Ectodermal cell (in vitro differentiated cells): ENCODE data around the gene HLCS.
A peak's percentile ranks its signal among the peaks of the same experiment; 100 is the strongest.

Experiments
- H3K27ac ChIP-seq: 2 replicates; pipeline ENCODE4 v1.7.0; 2013; ENCODE audit warnings: mild to moderate bottlenecking, low read depth, low read length; ENCODE audit not compliant: insufficient read depth, poor library complexity, severe bottlenecking
- H3K27me3 ChIP-seq: 2 replicates; pipeline ENCODE4 v1.7.0; 2013; ENCODE audit warnings: mild to moderate bottlenecking, low read length; ENCODE audit not compliant: insufficient read depth, control insufficient read depth, poor library complexity, severe bottlenecking
- H3K36me3 ChIP-seq: one replicate; pipeline ENCODE4 v1.7.0; 2013; ENCODE audit warnings: low read length; ENCODE audit not compliant: control insufficient read depth, insufficient read depth
- H3K4me1 ChIP-seq: one replicate; pipeline ENCODE4 v1.7.0; 2013; ENCODE audit warnings: low read length; ENCODE audit not compliant: control insufficient read depth, insufficient read depth
- H3K4me3 ChIP-seq: 2 replicates; pipeline ENCODE4 v1.7.0; 2013; ENCODE audit warnings: low read depth, low read length, control low read depth; ENCODE audit not compliant: insufficient read depth
- H3K9me3 ChIP-seq: 2 replicates; pipeline ENCODE4 v1.7.0; 2013; ENCODE audit warnings: mild to moderate bottlenecking, low read length, moderate library complexity; ENCODE audit not compliant: control insufficient read depth
- WGBS, 2 experiments: methylation state at CpG; one replicate each; pipeline ENCODE4 v1.1.7; 2013; ENCODE audit warnings: missing lambda C conversion rate in 2 of 2; 5-methylcytosine and 5-hydroxymethylcytosine counted together

Gene HLCS

DNA sequence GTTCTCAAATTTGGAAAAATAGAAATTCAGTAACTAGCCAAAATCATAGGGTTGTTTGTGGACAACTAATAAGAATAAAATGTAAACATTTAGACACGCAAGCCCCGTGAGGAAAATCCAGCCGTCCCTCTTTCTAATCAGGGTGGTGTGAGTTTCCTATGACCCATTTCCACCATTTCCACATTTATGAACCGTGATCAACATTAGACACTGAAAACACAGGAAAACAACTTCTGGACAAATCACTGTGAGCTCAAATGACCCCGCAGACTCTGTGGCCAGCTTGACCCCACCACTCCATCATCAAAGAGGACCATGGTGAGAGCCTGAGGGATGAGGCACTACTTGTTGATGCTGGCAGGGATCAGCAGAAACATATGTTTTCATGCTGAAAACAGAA is 166.6 kb downstream of the HLCS start:
- no peaks in the 10 kb centered on the region for H3K4me1 ChIP-seq
- WGBS, 2 experiments: 90 to 96% methylated on average over 5 of the region's 5 CpGs
- no peak overlapping the region for H3K27ac ChIP-seq
- H3K4me3 ChIP-seq: no peak overlapping the region
- H3K9me3 ChIP-seq: peaks cover 6% of the 10 kb centered on the region
- H3K27me3 ChIP-seq: no peaks in the 10 kb centered on the region
- H3K36me3 ChIP-seq: no peaks in the 10 kb centered on the region

DNA sequence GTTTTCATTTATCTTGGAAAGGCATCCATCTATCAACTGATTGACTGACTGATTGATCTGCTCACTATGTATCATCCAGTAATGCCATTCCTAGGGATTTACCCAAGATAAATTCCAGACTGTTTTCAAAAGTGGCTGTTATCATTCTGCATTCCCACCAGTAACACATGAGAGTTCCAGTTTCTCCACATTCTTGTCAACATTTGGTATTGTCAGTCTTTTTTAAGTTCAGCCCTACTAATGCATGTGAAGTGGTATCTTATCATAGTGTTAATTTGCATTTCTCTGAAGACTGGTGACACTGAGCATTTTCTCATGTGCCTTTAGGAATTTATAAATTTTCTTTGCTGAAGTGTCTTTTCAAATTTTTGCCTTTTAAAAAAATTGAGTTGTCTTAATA is 168.0 kb downstream of the HLCS start:
- Histone ChIP-seq H3K4me3 (no peak overlapping the region), H3K9me3 (peaks cover 6% of the 10 kb centered on the region), H3K36me3 (no peaks in the 10 kb centered on the region), H3K27ac (no peak overlapping the region), H3K4me1 (no peaks in the 10 kb centered on the region), H3K27me3 (no peaks in the 10 kb centered on the region)

DNA sequence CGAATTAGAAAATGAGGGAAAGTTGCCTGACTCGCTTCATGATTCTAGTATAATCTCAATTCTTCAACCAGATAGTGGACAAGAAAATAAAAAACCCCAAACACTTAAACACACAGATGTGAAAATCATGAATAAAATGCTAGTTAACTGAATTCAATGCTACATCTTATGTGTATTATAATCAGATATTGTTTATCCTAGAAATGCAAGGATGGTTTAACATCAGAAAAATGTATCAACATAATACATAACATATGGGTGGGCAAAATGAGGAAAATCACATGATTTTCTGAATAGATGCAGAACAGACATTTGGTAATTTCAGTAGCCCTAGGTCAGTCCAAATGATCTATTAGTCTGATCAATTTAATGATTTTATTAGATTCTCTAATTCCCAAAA is 170.4 kb downstream of the HLCS start:
- Histone ChIP-seq H3K9me3 (peaks cover 6% of the 10 kb centered on the region), H3K4me3 (no peak overlapping the region), H3K4me1 (peaks cover 12% of the 10 kb centered on the region), H3K27ac (no peak overlapping the region), H3K36me3 (no peaks in the 10 kb centered on the region), H3K27me3 (no peaks in the 10 kb centered on the region)
- WGBS, 2 experiments: 95 to 100% methylated on average over 2 of the region's 2 CpGs

DNA sequence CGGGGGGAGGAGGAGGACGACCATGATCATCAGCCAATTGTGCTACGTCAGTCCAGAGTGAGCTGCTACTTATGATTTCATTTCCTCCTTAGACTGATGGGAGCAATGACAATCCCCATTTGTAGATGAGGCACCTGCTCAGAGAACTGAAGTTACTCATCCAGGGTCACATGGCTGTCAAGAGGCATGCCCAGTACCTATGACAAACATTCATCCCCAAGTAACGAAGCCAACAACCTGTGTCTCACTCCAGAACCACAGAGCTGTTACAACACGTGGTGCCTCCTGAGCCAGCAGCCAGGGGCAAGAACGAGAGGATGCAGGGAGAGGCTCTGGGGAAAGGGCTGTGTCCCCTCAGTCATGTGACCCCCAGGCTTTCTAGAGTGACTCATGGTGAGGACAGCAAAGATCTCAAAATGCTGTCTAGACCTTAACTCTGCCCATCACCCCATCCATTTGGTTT is 173.9 kb downstream of the HLCS start:
- 72% methylated on average over 6 of the region's 6 CpGs for WGBS, 2 experiments
- no peak overlapping the region for H3K4me3 ChIP-seq
- H3K36me3 ChIP-seq: no peaks in the 10 kb centered on the region
- H3K27ac ChIP-seq: no peak overlapping the region
- H3K27me3 ChIP-seq: no peaks in the 10 kb centered on the region
- peaks cover 17% of the 10 kb centered on the region for H3K4me1 ChIP-seq
- H3K9me3 ChIP-seq: no peaks in the 10 kb centered on the region

DNA sequence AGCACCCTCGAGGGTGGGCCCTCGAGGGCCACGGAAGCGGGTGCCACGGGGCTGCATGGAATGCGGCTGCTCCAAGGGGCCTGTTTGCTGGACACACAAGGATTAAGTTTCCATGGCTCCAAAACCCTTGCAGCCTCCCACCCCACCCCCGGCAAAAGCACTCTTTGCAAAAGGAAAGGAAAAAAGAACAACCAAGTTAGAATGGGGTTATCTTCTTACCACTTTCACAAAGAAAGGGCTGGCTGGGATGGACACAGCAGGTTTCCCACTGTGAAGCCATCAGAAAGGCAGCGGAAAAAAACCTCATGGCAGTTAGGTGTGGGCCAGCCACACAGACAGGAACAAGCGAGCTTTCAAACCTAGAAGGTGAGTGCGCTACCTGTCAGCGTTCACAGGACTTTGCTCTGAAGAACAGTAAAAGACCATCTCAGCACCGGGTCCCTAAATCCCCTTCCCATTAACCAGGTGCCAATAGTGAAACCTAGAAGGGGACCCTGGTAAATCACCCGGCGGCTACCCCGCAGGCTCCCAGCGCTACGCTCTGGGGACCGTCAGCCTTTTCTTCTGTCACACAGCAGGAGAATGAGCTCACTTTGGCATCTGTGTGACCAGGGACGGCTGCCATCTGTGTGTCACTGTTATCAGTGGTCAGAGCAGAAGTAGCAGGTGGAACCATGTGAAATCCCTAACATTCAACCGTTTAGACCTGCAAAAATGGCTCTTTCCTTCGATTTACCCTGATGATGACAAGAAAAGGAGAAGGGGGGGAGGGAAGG is 174.6 kb downstream of the HLCS start:
- Histone ChIP-seq H3K27ac (peak overlapping the region; percentile 69), H3K4me1 (peaks cover 17% of the 10 kb centered on the region), H3K9me3 (no peaks in the 10 kb centered on the region), H3K4me3 (no peak overlapping the region), H3K36me3 (no peaks in the 10 kb centered on the region), H3K27me3 (no peaks in the 10 kb centered on the region)
- WGBS, 2 experiments: 49 to 50% methylated on average over 21 of the region's 21 CpGs

DNA sequence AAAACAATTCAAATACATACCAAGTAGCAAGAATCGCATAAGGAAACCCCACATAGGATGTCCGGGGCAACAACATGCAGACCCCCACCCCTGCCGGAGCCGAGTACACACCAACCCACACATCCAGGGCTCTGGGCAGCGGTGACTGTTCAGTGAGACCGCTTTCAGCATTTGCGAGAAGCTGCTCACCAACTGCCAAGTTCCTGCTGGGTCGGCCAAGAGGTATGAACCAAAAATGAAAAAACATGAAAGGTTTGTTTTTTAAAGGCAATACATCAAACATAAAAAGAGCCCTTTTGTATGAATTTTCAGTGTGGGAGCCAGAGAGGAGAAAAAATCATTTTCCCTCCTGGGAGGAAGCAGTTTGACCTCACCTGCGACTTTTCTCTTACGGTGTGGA is 175.3 kb downstream of the HLCS start:
- Histone ChIP-seq H3K4me3 (no peak overlapping the region), H3K27me3 (no peaks in the 10 kb centered on the region), H3K9me3 (no peaks in the 10 kb centered on the region), H3K36me3 (no peaks in the 10 kb centered on the region), H3K27ac (no peak overlapping the region), H3K4me1 (peaks cover 17% of the 10 kb centered on the region)
- 93 to 95% methylated on average over 7 to 10 of the region's 10 CpGs for WGBS, 2 experiments

DNA sequence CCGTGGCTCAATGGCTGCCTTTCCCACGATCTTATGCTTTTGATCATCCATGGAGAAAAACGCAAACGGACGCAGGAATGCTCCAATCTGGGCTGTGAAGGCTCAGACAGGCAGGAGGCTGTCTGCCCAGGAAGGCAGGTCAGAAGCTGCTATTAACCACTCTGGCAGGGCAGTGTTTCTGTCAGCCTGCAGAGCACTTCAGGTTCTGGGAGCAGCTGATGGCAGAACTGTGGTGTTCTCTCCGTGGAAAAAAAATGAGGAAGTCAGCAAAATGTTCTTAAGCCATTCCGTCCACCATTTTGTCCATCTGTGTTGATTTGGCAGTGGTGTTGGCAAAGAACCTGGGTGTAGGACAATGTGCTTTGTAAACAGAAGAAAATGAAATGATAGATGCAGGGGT is 175.9 kb downstream of the HLCS start:
- Histone ChIP-seq H3K27ac (no peak overlapping the region), H3K4me3 (no peak overlapping the region), H3K36me3 (no peaks in the 10 kb centered on the region), H3K9me3 (no peaks in the 10 kb centered on the region), H3K4me1 (peaks cover 17% of the 10 kb centered on the region), H3K27me3 (no peaks in the 10 kb centered on the region)
- 92 to 94% methylated on average over 7 of the region's 7 CpGs for WGBS, 2 experiments

DNA sequence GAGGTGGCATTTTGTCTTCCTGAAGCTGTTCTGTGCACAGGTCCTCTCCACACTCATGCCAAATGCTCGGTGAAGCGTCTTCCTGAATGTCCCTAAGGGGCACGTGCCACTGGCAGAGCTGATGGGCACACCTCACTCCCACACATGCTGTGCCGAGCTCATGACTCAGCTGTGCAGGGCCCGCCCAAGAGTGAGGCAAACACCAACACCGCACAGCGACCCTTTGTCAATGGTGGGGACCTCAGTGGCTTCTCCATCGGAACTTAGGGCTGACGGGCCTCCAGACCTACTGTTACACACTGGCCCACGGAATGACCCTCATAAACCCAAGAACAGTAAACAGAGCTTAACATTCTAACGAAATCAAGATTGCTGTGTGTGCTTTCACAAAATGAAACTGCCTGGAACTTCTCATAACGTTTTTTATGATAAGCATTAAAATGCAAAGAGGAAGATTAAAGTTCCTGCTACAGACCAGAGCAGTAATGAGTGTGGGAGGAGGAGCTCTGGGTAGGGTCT is 178.3 kb downstream of the HLCS start:
- no peaks in the 10 kb centered on the region for H3K27me3 ChIP-seq
- 94 to 96% methylated on average over 12 of the region's 12 CpGs for WGBS, 2 experiments
- H3K4me1 ChIP-seq: peaks cover 20% of the 10 kb centered on the region
- no peak overlapping the region for H3K27ac ChIP-seq
- H3K9me3 ChIP-seq: no peaks in the 10 kb centered on the region
- no peak overlapping the region for H3K4me3 ChIP-seq
- no peaks in the 10 kb centered on the region for H3K36me3 ChIP-seq

DNA sequence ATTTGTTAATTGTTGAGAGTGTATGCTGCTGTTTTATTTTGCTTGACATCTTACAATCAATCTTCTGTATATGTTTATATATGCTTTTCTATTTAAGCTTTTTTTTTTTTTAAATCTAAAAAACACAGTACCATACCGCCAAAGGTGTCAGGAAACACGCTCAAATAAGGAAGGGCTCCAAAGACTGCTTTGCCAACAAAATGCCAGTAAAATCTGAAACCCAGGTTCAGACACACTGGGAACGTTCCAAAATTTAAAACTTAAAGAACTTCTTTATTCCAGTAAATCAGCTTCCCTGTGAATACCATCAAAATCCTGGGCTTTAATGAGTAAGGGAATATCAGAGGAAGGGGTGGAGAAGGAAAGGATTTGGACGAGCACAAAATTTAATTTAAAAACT is 180.3 kb downstream of the HLCS start:
- H3K27ac ChIP-seq: no peak overlapping the region
- WGBS, 2 experiments: 93 to 98% methylated on average over 3 of the region's 4 CpGs
- H3K9me3 ChIP-seq: no peaks in the 10 kb centered on the region
- H3K36me3 ChIP-seq: no peaks in the 10 kb centered on the region
- H3K4me1 ChIP-seq: peaks cover 9% of the 10 kb centered on the region
- no peaks in the 10 kb centered on the region for H3K27me3 ChIP-seq
- no peak overlapping the region for H3K4me3 ChIP-seq

DNA sequence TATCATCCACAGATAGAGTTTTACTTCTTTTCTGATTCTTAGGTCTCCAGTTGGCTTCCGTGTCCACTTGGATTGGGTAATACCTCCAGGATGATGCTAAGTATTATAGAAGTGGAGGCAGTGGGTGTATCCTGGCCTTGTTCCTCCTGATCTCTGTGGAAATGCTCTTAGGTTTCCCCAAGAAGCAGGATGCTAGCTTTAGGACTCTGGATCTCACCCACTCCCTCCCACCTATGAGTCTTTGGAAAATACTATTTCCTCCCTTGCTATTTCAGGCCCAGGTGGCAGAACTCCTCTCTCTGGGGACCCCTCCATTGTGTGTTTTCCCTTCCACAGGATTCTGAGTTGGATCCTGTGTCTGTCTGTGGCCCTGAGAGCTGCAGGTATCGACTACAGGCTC is 180.9 kb downstream of the HLCS start:
- Histone ChIP-seq H3K27me3 (no peaks in the 10 kb centered on the region), H3K27ac (no peak overlapping the region), H3K4me3 (no peak overlapping the region), H3K9me3 (no peaks in the 10 kb centered on the region), H3K4me1 (peaks cover 4% of the 10 kb centered on the region), H3K36me3 (no peaks in the 10 kb centered on the region)
- WGBS, 2 experiments: 94 to 100% methylated on average over 2 of the region's 2 CpGs
